ENCODE results near the gene SRSF6. TPM values are rescaled to one million over a fixed set of nuclear protein-coding genes. Genes with fewer than 3 reads are reported as not detected.

The SRSF6 gene
- total RNA-seq, 1 experiment from 2014 or later, result 159 TPM

DNA sequence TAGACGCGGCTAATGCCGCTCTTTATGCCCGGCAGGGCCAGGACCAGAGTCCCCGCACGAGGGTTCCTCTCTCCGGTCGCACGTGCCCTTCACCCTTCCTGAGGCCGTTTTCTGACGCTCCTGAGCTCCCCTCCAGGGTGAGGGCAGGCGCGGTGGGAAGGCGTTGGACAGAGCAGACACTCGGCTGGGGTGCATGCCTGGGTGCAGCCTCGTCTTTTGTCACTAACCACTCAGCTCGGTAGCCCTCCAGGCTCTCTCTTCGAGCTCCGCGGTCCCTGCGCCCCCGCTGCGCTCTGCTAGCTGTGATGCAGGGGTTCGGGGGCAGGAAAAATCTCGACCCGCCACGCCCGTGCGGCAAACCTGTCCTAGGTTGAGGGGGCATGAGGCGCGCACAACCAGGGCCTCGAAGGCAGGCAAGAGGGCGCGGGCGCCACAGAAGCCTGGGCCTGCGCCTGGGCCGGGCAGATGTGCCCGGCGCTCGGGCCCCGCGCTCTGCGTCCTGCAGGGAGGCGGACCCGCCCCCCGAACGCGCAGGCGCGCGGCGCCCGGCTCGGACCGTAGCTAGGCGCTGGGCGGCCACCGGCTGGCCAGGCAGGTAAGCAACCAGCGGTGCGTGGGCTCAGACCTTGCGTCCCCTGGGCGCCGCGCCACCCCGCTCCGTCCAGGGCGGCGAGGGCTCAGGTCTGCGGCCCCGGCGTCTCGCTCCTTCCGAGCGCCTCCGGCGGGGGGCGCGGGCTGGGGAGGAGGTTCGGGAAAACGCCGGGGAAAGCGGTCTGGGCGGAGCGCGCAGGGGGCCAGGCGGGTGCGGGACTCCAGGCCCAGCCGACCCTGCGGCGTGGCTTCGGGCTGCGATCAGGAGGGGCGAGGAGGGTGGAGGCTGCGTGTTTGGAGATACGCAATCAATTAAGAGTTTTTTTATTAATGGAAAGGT, 49.7 kb downstream of the SRSF6 start, which contains the start of gene L3MBTL1:
TSS of gene L3MBTL1 (plus strand) at position 548 of the 931 bp plus-strand sequence. CDS start 5,807 bp downstream, outside the sequence.
- BruUV-seq (replicated peaks), result no TSS peak
- Histone ChIP-seq H3K27ac (ENCODE audit: low read length) (peak within 1 kb of the TSS; percentile 67), H3K36me3 (ENCODE audit: control insufficient read depth, insufficient read depth, low read length) (no peaks in the 10 kb centered on the region), H3K27me3 (ENCODE audit: control insufficient read depth, insufficient read depth, low read length) (no peaks in the 10 kb centered on the region), H3K4me3 (ENCODE audit: low read depth in 2 of 2, low read length in 2 of 2) (peak within 1 kb of the TSS; percentile 69 to 73), H3K9me3 (ENCODE audit: control insufficient read depth, insufficient read depth, low read depth, low read length) (no peaks in the 10 kb centered on the region), H3K4me1 (ENCODE audit: control insufficient read depth, insufficient read depth, low read length) (no peaks in the 10 kb centered on the region; the same call in 1 of the 2 replicates)
- in situ Hi-C loops (cut with HindIII; ENCODE audit: low pct_unique_long_range_greater_than_20kb, low sequenced_read_pairs), result no loop called here
- intact Hi-C loops (cut with micrococcal nuclease; ENCODE audit: unreplicated experiment), result no loop called here
- CTCF ChIA-PET, result no interaction called here
- POLR2A ChIA-PET, result interaction anchor here (0.6 to 0.7 kb wide), 2 partner anchors 15 to 51 kb away, joined by 3 read pairs; no protein-coding TSS in a partner anchor
- no peak for DNase-seq (ENCODE audit: low read depth, low spot score)
- TF ChIP-seq POLR2AphosphoS5 (IDR thresholded peaks at IDR 0.05; ENCODE audit: low read depth, low read length) (0 out of 2 replicates have a peak, but pooled peaks have one; percentile 39), TCF7L2 (IDR thresholded peaks at IDR 0.05; ENCODE audit: low read depth, low read length) (no peak), SIN3A (IDR thresholded peaks at IDR 0.05; ENCODE audit: borderline replicate concordance, insufficient read depth, low read depth, low read length) (no peak)
- peak; percentile 98 for ATAC-seq

DNA sequence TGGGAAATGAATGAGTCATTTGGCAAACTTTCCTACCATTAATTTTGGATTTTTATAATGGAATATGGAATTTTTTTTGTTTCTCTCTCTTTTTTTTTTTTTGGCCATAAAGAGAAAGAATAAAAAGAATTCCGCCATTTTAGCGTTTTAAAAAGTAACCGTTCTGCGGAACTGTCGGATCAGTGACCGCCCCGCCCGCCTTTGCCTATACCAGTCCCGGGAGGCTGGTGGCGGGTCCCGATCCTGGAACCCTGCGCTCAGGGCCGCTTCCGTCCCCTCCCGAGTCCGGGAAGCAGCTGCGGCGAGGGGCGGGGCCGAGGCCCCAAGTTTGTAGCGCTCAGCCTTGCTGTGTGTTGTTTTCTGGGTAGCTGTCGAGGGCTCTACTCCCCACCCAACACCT, 50.4 kb downstream of the SRSF6 start:
- H3K4me3 ChIP-seq (ENCODE audit: low read depth in 2 of 2, low read length in 2 of 2), result peak overlapping the region; percentile 69 to 73
- DNase-seq (ENCODE audit: low read depth, low spot score), result no peak
- ATAC-seq, result peak; percentile 53
- peaks cover 3% of the 10 kb centered on the region; the same call in 1 of the 2 replicates for H3K4me1 ChIP-seq (ENCODE audit: control insufficient read depth, insufficient read depth, low read length)
- H3K9me3 ChIP-seq (ENCODE audit: control insufficient read depth, insufficient read depth, low read depth, low read length), result no peaks in the 10 kb centered on the region
- intact Hi-C loops (cut with micrococcal nuclease; ENCODE audit: unreplicated experiment), result no loop called here
- BruUV-seq (replicated peaks), result no TSS peak
- ChIA-PET CTCF (interaction anchor here (0.6 kb wide), 1 partner anchor 30 kb away, joined by 4 read pairs; no protein-coding TSS in a partner anchor), POLR2A (interaction anchor here (0.6 to 0.7 kb wide), 2 partner anchors 16 to 51 kb away, joined by 3 read pairs; no protein-coding TSS in a partner anchor)
- H3K27me3 ChIP-seq (ENCODE audit: control insufficient read depth, insufficient read depth, low read length), result no peaks in the 10 kb centered on the region
- H3K27ac ChIP-seq (ENCODE audit: low read length), result peak overlapping the region; percentile 67
- no peaks in the 10 kb centered on the region for H3K36me3 ChIP-seq (ENCODE audit: control insufficient read depth, insufficient read depth, low read length)
- in situ Hi-C loops (cut with HindIII; ENCODE audit: low pct_unique_long_range_greater_than_20kb, low sequenced_read_pairs), result no loop called here
- TF ChIP-seq SIN3A (IDR thresholded peaks at IDR 0.05; ENCODE audit: borderline replicate concordance, insufficient read depth, low read depth, low read length) (no peak), TCF7L2 (IDR thresholded peaks at IDR 0.05; ENCODE audit: low read depth, low read length) (no peak), POLR2AphosphoS5 (IDR thresholded peaks at IDR 0.05; ENCODE audit: low read depth, low read length) (no peak)
- TF ChIP-seq, protein P1, sequence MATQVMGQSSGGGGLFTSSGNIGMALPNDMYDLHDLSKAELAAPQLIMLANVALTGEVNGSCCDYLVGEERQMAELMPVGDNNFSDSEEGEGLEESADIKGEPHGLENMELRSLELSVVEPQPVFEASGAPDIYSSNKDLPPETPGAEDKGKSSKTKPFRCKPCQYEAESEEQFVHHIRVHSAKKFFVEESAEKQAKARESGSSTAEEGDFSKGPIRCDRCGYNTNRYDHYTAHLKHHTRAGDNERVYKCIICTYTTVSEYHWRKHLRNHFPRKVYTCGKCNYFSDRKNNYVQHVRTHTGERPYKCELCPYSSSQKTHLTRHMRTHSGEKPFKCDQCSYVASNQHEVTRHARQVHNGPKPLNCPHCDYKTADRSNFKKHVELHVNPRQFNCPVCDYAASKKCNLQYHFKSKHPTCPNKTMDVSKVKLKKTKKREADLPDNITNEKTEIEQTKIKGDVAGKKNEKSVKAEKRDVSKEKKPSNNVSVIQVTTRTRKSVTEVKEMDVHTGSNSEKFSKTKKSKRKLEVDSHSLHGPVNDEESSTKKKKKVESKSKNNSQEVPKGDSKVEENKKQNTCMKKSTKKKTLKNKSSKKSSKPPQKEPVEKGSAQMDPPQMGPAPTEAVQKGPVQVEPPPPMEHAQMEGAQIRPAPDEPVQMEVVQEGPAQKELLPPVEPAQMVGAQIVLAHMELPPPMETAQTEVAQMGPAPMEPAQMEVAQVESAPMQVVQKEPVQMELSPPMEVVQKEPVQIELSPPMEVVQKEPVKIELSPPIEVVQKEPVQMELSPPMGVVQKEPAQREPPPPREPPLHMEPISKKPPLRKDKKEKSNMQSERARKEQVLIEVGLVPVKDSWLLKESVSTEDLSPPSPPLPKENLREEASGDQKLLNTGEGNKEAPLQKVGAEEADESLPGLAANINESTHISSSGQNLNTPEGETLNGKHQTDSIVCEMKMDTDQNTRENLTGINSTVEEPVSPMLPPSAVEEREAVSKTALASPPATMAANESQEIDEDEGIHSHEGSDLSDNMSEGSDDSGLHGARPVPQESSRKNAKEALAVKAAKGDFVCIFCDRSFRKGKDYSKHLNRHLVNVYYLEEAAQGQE (IDR thresholded peaks at IDR 0.05; ENCODE audit: insufficient read depth in 1 of 2, low read depth in 2 of 2, low read length in 1 of 2), result no peak
- TF ChIP-seq, protein P2, sequence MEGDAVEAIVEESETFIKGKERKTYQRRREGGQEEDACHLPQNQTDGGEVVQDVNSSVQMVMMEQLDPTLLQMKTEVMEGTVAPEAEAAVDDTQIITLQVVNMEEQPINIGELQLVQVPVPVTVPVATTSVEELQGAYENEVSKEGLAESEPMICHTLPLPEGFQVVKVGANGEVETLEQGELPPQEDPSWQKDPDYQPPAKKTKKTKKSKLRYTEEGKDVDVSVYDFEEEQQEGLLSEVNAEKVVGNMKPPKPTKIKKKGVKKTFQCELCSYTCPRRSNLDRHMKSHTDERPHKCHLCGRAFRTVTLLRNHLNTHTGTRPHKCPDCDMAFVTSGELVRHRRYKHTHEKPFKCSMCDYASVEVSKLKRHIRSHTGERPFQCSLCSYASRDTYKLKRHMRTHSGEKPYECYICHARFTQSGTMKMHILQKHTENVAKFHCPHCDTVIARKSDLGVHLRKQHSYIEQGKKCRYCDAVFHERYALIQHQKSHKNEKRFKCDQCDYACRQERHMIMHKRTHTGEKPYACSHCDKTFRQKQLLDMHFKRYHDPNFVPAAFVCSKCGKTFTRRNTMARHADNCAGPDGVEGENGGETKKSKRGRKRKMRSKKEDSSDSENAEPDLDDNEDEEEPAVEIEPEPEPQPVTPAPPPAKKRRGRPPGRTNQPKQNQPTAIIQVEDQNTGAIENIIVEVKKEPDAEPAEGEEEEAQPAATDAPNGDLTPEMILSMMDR (IDR thresholded peaks at IDR 0.05), result no peak

Data from Panc1 (cell line).